GM21423 (cell line): ENCODE results near the gene SH3BP5.

Source experiments
- ATAC-seq: cut with Tn5 transposase; IDR thresholded peaks from one replicate; pipeline ENCODE4 v1.9.1; 2021; ENCODE audit warnings: mild to moderate bottlenecking, moderate library complexity; ENCODE audit not compliant: unreplicated experiment

Gene SH3BP5

GRCh38 chr3:15347737-15348110, 15.3 kb upstream of the SH3BP5 start:
- ATAC-seq, result no peak

GRCh38 chr3:15347063-15347736, 14.8 kb upstream of the SH3BP5 start:
- no peak for ATAC-seq

- no peak for ATAC-seq
Observed at GRCh38 chr3:15346516-15346915, 14.1 kb upstream of the SH3BP5 start.

DNA sequence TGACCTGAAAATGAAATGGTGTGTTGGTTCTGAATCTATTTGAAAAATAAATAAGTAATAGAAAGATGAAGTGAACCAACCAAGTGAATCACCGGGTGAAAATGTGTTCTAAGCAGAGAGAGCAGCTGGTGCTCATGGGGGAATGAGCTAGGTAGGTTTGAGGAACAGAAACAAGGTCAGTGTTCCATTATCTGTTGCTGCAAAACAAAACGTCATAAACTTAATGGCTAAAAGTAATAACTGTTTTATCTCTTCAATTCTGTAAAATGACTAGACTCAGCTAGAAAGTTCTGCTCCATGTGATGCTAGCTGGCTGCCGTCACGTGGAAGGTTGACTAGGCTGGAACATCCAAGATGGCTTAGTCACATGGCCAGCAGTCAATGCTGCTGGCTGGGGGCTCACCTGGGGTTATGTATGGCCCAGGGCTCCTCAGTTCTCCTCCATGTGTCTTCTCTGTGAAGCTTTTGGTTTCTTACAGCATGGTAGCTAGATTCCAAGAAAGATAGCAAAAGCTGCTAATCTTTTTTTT, 13.3 kb upstream of the SH3BP5 start:
- peak; percentile 93 for ATAC-seq

DNA sequence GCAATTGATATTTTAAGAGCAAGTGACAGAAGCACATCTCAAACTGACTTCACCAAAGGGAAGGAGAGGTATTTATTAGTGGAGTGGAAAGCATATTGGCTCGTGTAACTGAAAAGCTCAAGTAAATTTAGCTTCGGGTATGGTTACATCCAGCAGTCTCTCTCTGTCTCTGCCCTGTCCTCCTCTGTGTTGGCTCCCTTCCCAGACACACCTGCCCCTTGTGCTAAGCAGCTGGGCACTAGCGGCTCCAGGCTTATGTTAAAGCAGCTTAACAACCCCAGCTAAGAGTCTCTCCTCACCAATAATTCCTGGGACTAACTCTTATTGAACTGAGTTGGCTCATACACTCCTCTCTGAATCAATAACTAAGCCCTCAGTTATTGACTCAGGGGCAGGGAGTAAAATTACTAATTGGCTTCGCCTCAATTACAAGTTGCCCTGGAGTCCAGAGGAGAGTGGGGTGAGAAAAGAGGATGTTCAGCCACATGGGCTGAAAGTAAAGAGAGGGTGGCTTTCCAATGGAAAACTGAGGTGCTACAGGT, 12.8 kb upstream of the SH3BP5 start:
- peak; percentile 18 for ATAC-seq

- ATAC-seq, result no peak
Observed at GRCh38 chr3:15342945-15343344, 10.6 kb upstream of the SH3BP5 start.

- no peak for ATAC-seq
Observed at GRCh38 chr3:15342246-15342645, 9.9 kb upstream of the SH3BP5 start.

- no peak for ATAC-seq
Observed at GRCh38 chr3:15341030-15341726, 8.8 kb upstream of the SH3BP5 start.

DNA sequence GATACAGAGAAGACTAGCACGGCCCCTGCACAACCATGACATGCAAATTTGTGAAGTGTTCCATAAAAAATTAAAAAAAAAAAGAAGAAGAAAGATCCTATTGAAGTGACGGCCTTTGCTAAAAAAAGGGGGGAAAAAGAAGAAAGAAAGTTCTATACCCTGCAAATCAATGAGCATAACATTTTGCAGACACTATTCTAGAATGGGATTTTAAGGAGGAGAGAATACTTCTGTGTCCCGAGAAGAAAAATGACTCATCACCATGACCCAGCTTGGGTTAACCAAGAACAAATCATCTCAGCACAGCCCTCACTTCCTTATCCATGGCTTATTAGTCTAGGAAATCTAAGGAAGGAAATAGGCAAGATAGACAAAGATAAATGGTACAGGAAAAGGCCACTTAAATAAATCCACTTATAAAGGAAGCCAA, 7.4 kb upstream of the SH3BP5 start:
- ATAC-seq, result no peak

- no peak for ATAC-seq
Observed at GRCh38 chr3:15339001-15339400, 6.6 kb upstream of the SH3BP5 start.

DNA sequence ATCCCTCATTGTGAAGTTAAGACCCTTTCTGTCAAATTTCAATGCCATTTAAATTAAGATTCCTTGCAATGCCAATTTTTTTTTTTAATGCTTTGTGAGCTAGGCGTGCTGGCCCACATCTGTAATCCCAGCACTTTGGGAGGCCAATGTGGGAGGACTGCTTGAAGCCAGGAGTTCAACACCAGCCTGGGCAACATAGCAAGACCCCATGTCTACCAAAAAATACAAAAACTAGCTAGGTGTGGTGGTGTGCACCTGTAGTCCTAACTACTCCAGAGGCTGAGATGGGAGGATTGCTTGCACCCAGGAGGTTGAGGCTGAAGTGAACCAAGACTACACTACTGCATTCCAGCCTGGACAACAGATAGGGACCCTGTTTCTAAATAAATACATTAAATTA, 5.6 kb upstream of the SH3BP5 start:
- no peak for ATAC-seq

- ATAC-seq, result no peak
Observed at GRCh38 chr3:15336057-15336456, 3.7 kb upstream of the SH3BP5 start.

- ATAC-seq, result no peak
Observed at GRCh38 chr3:15333956-15334263, 1.5 kb upstream of the SH3BP5 start.

DNA sequence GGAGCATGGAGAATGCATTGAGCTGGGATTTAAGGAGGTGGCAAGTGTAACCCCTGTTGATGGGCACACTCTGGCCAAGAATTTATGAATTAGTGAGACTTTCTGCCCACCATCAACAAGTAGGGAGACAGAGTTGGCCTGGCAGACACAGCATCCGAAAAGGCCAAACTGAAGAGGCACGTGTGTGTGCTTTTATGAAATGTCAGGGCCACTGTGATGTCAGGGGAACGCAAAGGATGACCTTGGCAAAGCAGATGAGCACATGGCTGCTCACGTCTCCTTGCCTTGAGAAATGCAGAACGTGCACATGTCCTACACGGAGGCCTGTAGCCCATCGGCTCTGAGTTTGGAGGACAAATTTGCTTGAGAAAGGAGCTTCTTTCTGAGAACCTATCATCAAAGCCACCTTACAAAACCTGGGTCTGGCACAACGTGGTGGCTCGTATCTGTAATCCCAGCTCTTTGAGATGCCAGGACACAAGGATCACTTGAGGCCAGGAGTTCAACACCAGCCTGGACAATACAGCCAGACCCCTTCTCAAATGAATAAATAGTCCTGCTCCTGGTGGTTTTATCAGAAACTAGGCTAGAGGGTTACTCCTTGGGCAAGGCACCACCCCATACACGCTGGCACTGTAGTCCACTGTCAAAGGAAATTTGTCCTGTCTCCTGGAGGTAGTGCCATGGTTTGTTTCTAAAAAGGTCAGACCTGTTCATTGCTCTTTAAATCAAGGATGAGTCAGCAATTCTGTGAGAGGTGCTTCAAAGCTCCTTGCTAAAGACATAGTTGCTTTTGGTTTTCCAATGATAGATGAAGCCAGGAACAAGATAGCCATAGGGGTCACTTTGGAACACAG, 941 bp upstream of the SH3BP5 start:
- ATAC-seq, result no peak

DNA sequence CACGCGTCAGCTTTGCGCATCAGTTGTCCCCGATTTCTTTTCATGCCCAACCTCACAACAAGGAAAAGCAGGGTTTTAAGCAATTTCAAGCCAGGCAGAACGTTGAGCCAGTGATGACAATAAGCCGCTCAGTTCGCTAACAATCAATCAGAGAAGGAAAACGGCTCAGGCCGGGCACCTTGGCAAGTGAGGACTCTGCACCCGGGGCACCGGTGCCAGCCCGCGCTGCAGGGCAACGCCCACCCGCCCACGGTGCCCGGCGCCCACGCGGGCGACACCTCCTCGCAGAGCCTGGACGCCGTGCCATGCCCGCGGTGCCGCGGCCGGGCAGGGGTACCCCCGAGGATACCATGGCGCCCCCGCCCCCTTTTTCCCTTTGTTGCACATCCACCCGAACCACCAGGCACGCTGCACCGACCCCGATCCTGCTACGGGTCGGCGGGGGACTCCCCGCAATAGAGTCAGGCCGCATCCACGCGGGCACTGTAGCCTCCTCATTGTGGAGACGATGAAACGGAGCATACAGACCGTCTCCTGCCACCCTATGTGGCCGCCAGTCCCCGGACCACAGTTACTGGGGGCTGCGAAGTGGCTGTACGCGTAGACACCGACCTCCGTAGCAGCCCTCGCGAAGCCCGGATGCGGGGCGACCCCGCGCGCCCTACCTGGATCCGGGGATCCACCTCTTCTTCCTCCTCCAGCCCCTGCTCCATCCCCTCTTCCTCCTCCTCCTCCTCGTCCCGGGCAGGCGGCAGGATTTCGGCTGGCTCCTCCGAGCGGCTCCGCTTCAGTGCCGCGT, 581 bp downstream of the SH3BP5 start:
- ATAC-seq, result peak; percentile 19

DNA sequence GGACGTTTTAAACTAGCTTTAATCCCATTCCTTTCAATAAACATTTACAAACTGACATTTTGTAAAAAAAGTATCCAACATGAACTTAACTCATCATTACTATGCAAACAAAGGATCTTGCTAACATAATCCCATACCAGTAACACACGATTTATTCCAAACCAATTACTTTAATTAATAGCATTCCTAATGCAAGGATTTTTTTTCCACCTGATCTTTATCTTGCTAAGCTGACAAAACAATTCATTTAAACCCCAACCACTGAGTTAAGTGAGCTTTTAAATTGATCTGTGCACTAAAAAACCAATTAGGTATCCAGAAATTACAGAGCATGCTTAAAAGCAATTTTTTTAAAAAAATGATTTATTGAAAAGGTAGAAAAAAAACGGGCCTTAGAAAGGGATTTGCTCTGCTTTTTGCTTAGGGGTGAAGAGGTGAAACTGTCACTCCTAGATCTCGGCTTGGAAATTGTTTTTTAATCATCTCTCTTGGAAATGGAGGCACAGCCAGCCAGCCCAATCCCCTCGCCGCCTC, 1.2 kb downstream of the SH3BP5 start:
- no peak for ATAC-seq

DNA sequence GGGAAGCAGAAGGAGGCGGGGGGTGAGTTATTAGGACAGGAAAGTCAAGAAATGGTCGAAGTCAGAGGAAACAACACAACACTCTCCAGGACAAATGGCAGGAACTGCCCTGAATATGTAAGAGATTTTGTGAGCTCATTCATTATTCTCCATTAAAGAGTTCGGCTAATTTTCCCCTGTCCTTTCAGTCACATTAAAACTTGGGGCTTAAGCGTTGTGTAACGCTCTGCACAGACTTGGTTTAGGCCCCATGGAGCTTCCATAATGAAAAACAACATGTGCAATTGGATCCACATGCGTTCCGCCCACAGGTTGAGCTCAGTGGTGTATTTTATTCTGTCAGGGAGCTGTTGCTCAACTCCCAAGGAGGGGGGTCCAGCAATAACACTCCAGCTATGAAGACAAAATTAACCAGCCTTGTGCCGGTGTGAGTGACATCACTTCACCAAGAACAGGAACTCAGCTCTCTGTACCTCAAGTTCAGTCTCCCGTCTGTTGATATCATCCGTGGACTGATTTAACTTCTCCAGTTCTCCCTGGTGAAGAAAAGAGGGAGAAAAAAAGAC, 2.3 kb downstream of the SH3BP5 start:
- no peak for ATAC-seq

DNA sequence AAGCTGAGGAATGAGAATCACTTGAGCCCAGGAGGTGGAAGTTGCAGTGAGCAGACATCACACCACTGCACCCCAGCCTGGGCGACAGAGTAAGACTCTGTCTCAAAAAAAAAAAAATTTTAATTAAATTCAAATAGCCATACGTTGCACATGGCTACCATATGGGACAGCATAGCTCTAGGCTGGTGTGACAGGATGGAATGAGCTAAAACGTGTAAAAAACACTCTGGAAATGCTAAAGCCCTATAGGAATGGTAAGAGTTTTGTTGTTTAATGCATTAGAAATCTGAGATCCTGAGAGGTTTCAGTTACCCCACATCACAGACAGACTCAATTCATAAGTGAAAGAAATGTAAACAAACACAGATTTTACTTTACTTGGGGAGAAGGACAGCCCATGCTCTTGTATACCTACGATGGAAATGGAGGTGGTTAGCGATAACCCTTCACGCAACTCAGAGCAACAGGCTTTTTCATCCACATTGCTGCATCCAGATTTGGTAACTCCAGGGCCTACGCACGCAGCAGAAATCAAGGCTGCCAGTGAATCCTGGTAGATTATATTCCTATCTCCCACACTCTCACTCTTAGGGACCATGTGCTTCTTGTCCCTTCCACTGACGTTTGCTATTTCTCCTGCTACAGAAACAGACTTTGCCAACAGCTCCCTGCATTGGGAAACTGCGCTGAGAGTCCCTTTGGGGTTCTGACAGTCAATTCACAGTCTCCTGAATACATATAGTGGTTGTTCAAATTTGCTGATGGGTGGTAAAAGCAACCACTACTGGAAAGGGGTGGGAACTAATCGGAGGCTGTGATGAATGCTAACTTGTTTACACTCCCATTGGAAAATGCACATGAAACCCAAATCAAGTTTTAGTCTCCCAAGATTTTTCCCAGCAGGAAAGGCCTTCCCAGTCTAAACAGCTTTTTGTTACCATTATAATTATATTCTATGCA, 3.1 kb downstream of the SH3BP5 start:
- no peak for ATAC-seq

DNA sequence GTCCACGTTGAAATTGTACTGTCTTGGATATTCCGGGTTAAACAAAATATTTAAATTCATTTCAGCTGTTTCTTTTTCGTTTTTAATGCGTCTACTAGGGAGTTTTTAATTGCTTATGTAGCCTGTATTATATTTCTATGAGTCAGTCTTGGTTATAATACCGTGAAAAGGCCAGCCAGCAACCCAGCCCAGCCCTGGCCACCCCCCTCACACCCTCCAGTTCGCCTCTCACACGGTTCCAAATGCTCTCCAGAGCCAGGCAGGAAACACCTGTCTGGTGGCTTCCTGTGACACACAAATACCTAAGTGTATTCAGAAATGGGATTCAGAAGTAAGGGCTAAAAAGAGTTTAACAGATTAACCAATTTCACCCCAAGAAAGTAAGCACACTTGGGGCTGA, 4.4 kb downstream of the SH3BP5 start:
- ATAC-seq, result peak; percentile 43
